WTC11 (cell line): ENCODE measurements around the gene QRFPR.

Source experiments
- CBFB ChIP-seq: sonication (generic); formaldehyde crosslinking; IDR thresholded peaks from 2 replicates; pipeline ENCODE4 v1.8.1; 2022; ENCODE audit warnings: mild to moderate bottlenecking, low read depth, missing genetic modification reagents
- ELF4 ChIP-seq: sonication (generic); formaldehyde crosslinking; IDR thresholded peaks from 2 replicates; pipeline ENCODE4 v1.8.1; 2022; ENCODE audit warnings: low read depth, mild to moderate bottlenecking, moderate library complexity, missing genetic modification reagents
- ESRRA ChIP-seq: sonication (generic); formaldehyde crosslinking; IDR thresholded peaks from 2 replicates; pipeline ENCODE4 v1.8.1; 2022; ENCODE audit warnings: mild to moderate bottlenecking, missing genetic modification reagents, borderline replicate concordance
- NFE2L1 ChIP-seq: sonication (generic); formaldehyde crosslinking; IDR thresholded peaks from 2 replicates; pipeline ENCODE4 v1.8.1; 2023; ENCODE audit warnings: missing genetic modification reagents
- SP1 ChIP-seq: sonication (generic); formaldehyde crosslinking; conservative IDR thresholded peaks from 2 replicates; pipeline ENCODE4 v1.8.1; 2022; ENCODE audit warnings: missing genetic modification reagents
- TEAD4 ChIP-seq: sonication (generic); formaldehyde crosslinking; IDR thresholded peaks from 2 replicates; pipeline ENCODE4 v1.8.0; 2022; ENCODE audit warnings: mild to moderate bottlenecking, missing genetic modification reagents
- ZNF232 ChIP-seq: sonication (generic); formaldehyde crosslinking; IDR thresholded peaks from 2 replicates; pipeline ENCODE4 v1.8.0; 2022; ENCODE audit warnings: mild to moderate bottlenecking, missing genetic modification reagents
- ZNF317 ChIP-seq: sonication (generic); formaldehyde crosslinking; IDR thresholded peaks from 2 replicates; pipeline ENCODE4 v1.8.1; 2023; ENCODE audit warnings: low read depth, mild to moderate bottlenecking, moderate library complexity, missing genetic modification reagents, borderline replicate concordance
- TF ChIP-seq, protein P1 (sequence below): sonication (generic); formaldehyde crosslinking; IDR thresholded peaks from 2 replicates; pipeline ENCODE4 v1.8.0; 2022; ENCODE audit warnings: mild to moderate bottlenecking, missing genetic modification reagents
- TF ChIP-seq, protein P2 (sequence below): sonication (generic); formaldehyde crosslinking; IDR thresholded peaks from 2 replicates; pipeline ENCODE4 v1.8.1; 2023; ENCODE audit warnings: mild to moderate bottlenecking, missing genetic modification reagents, moderate library complexity
- TF ChIP-seq, protein P3 (sequence below): fragments of 200-600 bp; IDR thresholded peaks from 2 replicates; pipeline ENCODE4 v1.8.0; 2022; ENCODE audit warnings: antibody characterized with exemption
- TF ChIP-seq, protein P4 (sequence below): sonication (generic); formaldehyde crosslinking; IDR thresholded peaks from 2 replicates; pipeline ENCODE4 v1.8.1; 2022; ENCODE audit warnings: missing genetic modification reagents, borderline replicate concordance
- TF ChIP-seq, protein P5 (sequence below): sonication (generic); formaldehyde crosslinking; conservative IDR thresholded peaks from 2 replicates; pipeline ENCODE4 v1.8.1; 2022; ENCODE audit warnings: mild to moderate bottlenecking, missing genetic modification reagents
- TF ChIP-seq, protein P6 (sequence below): sonication (generic); formaldehyde crosslinking; IDR thresholded peaks from 2 replicates; pipeline ENCODE4 v1.8.1; 2023; ENCODE audit warnings: mild to moderate bottlenecking, missing genetic modification reagents, moderate library complexity

DNA sequence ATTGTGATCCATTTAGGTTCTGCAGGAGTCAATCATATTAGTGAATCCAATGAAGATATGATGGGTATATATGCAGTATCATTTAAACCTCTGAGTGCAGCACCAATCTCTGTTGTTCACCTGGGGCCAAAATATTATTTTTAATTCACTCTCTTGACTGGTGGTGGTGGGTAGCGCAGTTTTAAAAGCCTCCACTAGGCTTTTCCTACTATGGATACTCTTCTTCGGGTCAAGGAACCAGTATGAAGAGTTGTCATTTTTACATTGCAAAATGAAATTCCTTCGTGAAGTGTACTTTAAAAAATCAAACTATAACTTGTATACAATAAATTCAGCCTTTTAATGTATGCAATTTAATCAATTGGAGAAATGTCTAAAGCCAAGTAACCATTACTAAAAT lies 56.5 kb downstream of the QRFPR start:
- no peak for TF ChIP-seq NFE2L1 (CRISPR knock-in tag)
- TF ChIP-seq, protein P1, sequence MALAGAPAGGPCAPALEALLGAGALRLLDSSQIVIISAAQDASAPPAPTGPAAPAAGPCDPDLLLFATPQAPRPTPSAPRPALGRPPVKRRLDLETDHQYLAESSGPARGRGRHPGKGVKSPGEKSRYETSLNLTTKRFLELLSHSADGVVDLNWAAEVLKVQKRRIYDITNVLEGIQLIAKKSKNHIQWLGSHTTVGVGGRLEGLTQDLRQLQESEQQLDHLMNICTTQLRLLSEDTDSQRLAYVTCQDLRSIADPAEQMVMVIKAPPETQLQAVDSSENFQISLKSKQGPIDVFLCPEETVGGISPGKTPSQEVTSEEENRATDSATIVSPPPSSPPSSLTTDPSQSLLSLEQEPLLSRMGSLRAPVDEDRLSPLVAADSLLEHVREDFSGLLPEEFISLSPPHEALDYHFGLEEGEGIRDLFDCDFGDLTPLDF (CRISPR knock-in tag) = no peak
- no peak for TF ChIP-seq ESRRA (CRISPR knock-in tag)
- no peak for TF ChIP-seq ZNF232 (CRISPR knock-in tag)
- no peak for TF ChIP-seq SP1 (CRISPR knock-in tag)
- TF ChIP-seq CBFB = no peak
- TF ChIP-seq, protein P2, sequence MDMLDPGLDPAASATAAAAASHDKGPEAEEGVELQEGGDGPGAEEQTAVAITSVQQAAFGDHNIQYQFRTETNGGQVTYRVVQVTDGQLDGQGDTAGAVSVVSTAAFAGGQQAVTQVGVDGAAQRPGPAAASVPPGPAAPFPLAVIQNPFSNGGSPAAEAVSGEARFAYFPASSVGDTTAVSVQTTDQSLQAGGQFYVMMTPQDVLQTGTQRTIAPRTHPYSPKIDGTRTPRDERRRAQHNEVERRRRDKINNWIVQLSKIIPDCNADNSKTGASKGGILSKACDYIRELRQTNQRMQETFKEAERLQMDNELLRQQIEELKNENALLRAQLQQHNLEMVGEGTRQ (CRISPR knock-in tag) = no peak
- TF ChIP-seq, protein P3, sequence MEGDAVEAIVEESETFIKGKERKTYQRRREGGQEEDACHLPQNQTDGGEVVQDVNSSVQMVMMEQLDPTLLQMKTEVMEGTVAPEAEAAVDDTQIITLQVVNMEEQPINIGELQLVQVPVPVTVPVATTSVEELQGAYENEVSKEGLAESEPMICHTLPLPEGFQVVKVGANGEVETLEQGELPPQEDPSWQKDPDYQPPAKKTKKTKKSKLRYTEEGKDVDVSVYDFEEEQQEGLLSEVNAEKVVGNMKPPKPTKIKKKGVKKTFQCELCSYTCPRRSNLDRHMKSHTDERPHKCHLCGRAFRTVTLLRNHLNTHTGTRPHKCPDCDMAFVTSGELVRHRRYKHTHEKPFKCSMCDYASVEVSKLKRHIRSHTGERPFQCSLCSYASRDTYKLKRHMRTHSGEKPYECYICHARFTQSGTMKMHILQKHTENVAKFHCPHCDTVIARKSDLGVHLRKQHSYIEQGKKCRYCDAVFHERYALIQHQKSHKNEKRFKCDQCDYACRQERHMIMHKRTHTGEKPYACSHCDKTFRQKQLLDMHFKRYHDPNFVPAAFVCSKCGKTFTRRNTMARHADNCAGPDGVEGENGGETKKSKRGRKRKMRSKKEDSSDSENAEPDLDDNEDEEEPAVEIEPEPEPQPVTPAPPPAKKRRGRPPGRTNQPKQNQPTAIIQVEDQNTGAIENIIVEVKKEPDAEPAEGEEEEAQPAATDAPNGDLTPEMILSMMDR = no peak
- TF ChIP-seq, protein P4, sequence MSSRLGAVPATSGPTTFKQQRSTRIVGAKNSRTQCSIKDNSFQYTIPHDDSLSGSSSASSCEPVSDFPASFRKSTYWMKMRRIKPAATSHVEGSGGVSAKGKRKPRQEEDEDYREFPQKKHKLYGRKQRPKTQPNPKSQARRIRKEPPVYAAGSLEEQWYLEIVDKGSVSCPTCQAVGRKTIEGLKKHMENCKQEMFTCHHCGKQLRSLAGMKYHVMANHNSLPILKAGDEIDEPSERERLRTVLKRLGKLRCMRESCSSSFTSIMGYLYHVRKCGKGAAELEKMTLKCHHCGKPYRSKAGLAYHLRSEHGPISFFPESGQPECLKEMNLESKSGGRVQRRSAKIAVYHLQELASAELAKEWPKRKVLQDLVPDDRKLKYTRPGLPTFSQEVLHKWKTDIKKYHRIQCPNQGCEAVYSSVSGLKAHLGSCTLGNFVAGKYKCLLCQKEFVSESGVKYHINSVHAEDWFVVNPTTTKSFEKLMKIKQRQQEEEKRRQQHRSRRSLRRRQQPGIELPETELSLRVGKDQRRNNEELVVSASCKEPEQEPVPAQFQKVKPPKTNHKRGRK (CRISPR knock-in tag) = no peak
- TF ChIP-seq ZNF317 = no peak
- TF ChIP-seq, protein P5, sequence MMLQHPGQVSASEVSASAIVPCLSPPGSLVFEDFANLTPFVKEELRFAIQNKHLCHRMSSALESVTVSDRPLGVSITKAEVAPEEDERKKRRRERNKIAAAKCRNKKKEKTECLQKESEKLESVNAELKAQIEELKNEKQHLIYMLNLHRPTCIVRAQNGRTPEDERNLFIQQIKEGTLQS = no peak
- TF ChIP-seq TEAD4 (CRISPR knock-in tag) = no peak
- TF ChIP-seq, protein P6, sequence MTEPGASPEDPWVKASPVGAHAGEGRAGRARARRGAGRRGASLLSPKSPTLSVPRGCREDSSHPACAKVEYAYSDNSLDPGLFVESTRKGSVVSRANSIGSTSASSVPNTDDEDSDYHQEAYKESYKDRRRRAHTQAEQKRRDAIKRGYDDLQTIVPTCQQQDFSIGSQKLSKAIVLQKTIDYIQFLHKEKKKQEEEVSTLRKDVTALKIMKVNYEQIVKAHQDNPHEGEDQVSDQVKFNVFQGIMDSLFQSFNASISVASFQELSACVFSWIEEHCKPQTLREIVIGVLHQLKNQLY (CRISPR knock-in tag) = no peak
- no peak for TF ChIP-seq ELF4 (CRISPR knock-in tag)
